ENCODE results near the gene C20orf202. TPM values are rescaled to one million over a fixed set of nuclear protein-coding genes. Genes with fewer than 3 reads are reported as not detected.

The C20orf202 gene
- polyA plus RNA-seq, 2 of the 4 experiments (the other 2 are of a cell fraction), result 0.12 TPM; not detected in 1

DNA sequence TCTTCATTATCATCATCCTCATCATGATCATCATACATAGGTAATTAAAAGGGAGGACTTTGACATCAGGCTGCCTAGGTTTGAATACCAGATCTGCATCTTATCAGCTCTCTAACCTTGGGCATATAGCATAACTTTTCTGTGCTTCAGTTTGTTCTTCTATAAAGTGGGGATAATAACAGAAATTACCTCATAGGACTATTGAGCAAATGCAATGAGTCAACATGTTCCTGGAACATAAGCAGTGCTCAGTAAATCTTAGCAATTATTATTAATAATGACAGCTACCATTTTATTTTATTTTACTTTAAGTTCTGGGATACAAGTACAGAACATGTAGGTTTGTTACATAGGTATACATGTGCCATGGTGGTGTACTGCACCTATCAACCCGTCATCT, 7.2 kb downstream of the C20orf202 start:
- H3K4me1 ChIP-seq, result no peaks in the 10 kb centered on the region
- ATAC-seq, result no peak
- ChIA-PET CTCF (interaction anchor here (0.7 to 10.0 kb wide), 19 partner anchors 9 to 393 kb away, joined by 3 to 81 read pairs (median 7); partner anchors contain the start of genes NSFL1C and RAD21L1), POLR2A (no interaction called here)
- H3K4me3 ChIP-seq, result no peak overlapping the region
- FAIRE-seq, result no peak
- no peak overlapping the region for H3K27ac ChIP-seq
- no peak overlapping the region for H3K4me2 ChIP-seq
- no peaks in the 10 kb centered on the region for H3K9me3 ChIP-seq
- TF ChIP-seq HES2 (IDR thresholded peaks at IDR 0.05) (no peak), ESRRA (IDR thresholded peaks at IDR 0.05; ENCODE audit: borderline replicate concordance, low read length) (no peak), CHD2 (IDR thresholded peaks at IDR 0.05; ENCODE audit: low read length, partially characterized antibody) (no peak), ELK1 (IDR thresholded peaks at IDR 0.05; ENCODE audit: low read depth, low read length) (no peak), HDAC2 (IDR thresholded peaks at IDR 0.05) (no peak), NPAS2 (CRISPR knock-in tag; IDR thresholded peaks at IDR 0.05; ENCODE audit: borderline replicate concordance) (no peak), POLR2AphosphoS2 (conservative IDR thresholded peaks at IDR 0.05; ENCODE audit: low read length) (no peak), CBX8 (IDR thresholded peaks at IDR 0.05) (no peak), ZSCAN20 (CRISPR knock-in tag; IDR thresholded peaks at IDR 0.05) (no peak), NR3C1 (IDR thresholded peaks at IDR 0.05) (no peak)
- TF ChIP-seq, protein P1, sequence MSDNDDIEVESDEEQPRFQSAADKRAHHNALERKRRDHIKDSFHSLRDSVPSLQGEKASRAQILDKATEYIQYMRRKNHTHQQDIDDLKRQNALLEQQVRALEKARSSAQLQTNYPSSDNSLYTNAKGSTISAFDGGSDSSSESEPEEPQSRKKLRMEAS (IDR thresholded peaks at IDR 0.05), result no peak
- WGBS (ENCODE audit: missing lambda C conversion rate), result 33% methylated on average over 1 of the region's 1 CpG
- no peak for DNase-seq (ENCODE audit: low read depth in 1 of 2, low spot score in 1 of 2)

GRCh38 chr20:1212023-1212422, 8.8 kb downstream of the C20orf202 start:
- POLR2A ChIA-PET, result no interaction called here
- no peak for FAIRE-seq
- CTCF ChIA-PET, result interaction anchor here (0.6 to 10.0 kb wide), 35 partner anchors 8 to 1055 kb away, joined by 3 to 81 read pairs (median 6); partner anchors contain the start of genes C20orf202, DEFB127, FAM110A and RAD21L1

More at GRCh38 chr20:1212023-1212422, 8.8 kb downstream of the C20orf202 start:
- TF ChIP-seq, protein P2, sequence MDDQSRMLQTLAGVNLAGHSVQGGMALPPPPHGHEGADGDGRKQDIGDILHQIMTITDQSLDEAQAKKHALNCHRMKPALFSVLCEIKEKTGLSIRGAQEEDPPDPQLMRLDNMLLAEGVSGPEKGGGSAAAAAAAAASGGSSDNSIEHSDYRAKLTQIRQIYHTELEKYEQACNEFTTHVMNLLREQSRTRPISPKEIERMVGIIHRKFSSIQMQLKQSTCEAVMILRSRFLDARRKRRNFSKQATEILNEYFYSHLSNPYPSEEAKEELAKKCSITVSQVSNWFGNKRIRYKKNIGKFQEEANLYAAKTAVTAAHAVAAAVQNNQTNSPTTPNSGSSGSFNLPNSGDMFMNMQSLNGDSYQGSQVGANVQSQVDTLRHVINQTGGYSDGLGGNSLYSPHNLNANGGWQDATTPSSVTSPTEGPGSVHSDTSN (IDR thresholded peaks at IDR 0.05), result no peak
- TF ChIP-seq ZFP36 (IDR thresholded peaks at IDR 0.05; ENCODE audit: borderline replicate concordance, partially characterized antibody) (no peak), ELK1 (IDR thresholded peaks at IDR 0.05; ENCODE audit: low read depth, low read length) (no peak), HOXA7 (CRISPR knock-in tag; IDR thresholded peaks at IDR 0.05) (no peak), KDM1A (IDR thresholded peaks at IDR 0.05; ENCODE audit: low read depth) (no peak), RARB (CRISPR knock-in tag; IDR thresholded peaks at IDR 0.05) (no peak), JUNB (IDR thresholded peaks at IDR 0.05) (no peak)
- TF ChIP-seq, protein P3, sequence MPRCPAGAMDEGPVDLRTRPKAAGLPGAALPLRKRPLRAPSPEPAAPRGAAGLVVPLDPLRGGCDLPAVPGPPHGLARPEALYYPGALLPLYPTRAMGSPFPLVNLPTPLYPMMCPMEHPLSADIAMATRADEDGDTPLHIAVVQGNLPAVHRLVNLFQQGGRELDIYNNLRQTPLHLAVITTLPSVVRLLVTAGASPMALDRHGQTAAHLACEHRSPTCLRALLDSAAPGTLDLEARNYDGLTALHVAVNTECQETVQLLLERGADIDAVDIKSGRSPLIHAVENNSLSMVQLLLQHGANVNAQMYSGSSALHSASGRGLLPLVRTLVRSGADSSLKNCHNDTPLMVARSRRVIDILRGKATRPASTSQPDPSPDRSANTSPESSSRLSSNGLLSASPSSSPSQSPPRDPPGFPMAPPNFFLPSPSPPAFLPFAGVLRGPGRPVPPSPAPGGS (IDR thresholded peaks at IDR 0.05), result no peak
- Histone ChIP-seq H3K27ac (no peak overlapping the region), H3K9me3 (no peaks in the 10 kb centered on the region), H3K4me3 (no peak overlapping the region), H3K4me2 (no peak overlapping the region), H3K4me1 (no peaks in the 10 kb centered on the region)
- no peak for ATAC-seq
- DNase-seq (ENCODE audit: low read depth in 1 of 2, low spot score in 1 of 2), result no peak

Data from A549 (cell line).